NCI-H2196 (cell line): Measurements from ENCODE around the gene AMBP.
"Not testable (repeated sequence)": the region's sequence is repeated elsewhere in the genome, so short reads cannot be mapped to it uniquely, and the experiment has no call there.

Experiments used
- DNase-seq: peaks from one replicate; lab custom pipeline; 2025; ENCODE audit not compliant: unreplicated experiment; lab: John Stamatoyannopoulos, UW

AMBP gene

DNA sequence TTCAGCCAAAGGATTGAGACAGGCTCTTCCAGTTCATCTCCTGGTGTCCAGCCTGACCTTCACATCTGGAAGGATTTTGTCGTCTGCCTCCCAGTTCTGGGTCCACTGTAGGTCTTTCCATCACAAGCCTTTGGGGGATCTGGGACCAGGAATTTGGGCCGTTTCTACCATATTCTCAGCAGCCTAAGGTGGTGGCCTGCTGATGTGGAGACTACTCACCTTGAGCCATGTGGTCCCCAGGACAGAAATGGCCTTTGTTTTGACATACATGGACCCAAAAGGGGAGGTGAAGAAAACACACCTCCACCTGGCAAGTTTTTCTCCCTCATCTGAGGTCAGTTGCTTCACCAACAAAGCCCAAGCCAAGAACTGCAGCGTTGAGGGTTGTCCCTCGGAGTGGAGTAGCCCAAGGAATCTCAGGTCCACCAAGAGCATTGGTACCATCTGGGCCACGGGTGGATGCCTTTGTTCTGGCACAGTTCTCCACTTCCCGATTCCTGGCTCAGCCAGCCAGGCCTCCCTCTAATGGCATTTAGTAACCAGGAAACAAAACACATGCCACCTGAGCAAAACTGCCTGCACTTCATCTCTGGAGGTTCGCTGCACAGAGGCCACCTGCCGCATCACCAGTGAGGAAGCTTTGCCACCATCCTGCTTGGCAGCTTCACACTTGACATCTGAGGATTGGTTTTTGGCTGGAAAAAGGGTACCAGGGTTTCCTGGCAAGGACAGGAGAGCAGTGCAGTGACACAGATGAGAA is 24.7 kb downstream of the AMBP start:
- DNase-seq, result no peak

DNA sequence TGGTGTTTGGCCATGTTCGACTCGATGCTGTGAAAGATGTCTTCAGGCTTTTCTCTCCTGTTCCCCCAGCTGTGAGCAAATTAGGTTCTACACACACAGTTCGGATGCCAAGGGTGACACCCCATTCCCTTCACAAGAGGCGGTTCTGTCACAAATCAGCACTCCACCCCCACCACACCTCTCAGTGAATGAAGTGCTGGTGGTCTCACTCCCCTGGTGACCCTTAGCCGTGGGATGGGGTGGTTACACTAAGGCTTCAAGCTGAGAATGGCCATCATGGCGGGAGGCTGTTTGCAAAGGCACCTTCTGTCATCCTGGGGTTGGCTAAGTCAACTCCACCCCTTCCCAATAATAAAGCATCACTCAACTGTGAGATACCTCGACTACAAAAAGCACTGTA is 26.4 kb downstream of the AMBP start:
- DNase-seq, result no peak

DNA sequence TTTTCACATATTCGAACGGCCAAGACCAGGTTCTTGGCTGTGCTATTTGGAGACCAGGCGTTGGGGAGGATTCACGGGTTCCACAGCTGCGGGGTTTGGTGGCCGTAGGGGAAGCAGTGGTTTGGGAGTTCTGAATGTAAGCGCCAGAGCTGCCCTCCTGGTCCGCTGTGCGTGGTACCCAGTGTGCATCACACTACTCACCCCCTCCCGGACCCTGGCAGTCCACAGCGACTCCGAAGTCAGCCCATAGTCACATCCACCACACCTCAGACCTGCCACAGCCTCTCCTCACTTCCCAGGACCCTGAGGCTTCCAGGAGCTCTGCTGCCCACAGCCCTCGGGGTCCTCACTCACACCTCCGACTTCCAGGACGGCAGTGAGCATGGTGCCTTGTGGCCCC is 26.8 kb downstream of the AMBP start:
- DNase-seq, result no peak

DNA sequence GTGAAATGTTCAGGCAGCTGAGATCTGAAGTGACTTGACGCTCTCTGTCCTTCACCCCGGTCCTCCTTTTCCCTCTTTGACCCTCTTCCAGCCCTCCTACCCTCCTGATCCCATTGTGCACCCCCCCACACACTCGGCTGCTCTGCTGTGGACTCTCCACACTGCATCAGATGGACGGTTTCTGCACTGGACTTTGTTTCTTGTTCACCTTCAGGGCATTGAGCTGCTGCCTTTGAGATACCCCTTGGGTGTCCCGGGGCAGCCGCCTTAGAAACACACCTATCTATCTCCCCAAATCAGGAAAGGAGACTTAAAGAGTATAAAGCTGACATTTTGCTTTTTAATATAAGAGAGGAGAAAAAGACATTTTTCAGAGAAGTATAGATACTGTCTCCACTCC is 27.5 kb downstream of the AMBP start:
- no peak for DNase-seq

DNA sequence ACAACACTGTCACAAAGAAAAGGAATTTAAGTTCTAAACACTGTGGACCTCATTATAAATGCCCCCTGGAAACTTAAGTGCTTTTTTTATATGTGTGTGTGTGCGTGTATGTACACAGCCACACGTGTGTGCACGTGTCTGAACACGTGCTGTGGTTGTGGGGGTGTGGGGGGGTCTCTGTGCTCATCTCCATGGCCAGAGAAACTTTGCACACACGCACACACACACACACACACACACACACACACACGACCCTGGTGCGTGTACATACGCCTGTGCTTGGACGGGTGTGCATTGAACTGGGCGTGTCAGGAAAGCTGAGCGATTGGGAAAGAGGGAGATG is 27.9 kb downstream of the AMBP start:
- DNase-seq, result no peak

DNA sequence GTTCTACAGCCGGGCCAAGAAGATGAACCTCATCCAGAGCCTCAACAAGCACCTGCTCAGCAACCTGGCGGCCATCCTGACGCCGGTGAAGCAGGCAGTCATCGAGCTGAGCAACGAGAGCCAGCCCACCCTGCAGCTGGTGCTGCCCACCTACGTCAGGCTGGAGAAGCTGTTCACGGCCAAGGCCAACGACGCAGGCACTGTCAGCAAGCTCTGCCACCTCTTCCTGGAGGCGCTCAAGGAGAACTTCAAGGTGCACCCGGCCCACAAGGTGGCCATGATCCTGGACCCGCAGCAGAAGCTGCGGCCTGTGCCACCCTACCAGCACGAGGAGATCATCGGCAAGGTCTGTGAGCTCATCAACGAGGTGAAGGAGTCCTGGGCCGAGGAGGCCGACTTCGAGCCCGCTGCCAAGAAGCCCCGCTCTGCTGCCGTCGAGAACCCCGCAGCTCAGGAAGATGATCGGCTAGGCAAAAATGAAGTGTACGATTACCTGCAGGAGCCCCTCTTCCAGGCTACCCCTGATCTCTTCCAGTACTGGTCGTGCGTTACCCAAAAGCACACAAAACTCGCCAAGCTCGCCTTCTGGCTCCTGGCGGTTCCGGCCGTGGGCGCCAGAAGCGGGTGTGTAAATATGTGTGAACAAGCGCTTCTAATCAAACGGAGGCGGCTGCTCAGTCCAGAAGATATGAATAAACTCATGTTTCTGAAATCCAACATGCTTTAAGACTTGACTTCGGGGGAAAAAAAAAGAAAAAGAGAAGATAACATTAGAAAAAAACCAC is 28.5 kb downstream of the AMBP start:
- DNase-seq, result no peak

DNA sequence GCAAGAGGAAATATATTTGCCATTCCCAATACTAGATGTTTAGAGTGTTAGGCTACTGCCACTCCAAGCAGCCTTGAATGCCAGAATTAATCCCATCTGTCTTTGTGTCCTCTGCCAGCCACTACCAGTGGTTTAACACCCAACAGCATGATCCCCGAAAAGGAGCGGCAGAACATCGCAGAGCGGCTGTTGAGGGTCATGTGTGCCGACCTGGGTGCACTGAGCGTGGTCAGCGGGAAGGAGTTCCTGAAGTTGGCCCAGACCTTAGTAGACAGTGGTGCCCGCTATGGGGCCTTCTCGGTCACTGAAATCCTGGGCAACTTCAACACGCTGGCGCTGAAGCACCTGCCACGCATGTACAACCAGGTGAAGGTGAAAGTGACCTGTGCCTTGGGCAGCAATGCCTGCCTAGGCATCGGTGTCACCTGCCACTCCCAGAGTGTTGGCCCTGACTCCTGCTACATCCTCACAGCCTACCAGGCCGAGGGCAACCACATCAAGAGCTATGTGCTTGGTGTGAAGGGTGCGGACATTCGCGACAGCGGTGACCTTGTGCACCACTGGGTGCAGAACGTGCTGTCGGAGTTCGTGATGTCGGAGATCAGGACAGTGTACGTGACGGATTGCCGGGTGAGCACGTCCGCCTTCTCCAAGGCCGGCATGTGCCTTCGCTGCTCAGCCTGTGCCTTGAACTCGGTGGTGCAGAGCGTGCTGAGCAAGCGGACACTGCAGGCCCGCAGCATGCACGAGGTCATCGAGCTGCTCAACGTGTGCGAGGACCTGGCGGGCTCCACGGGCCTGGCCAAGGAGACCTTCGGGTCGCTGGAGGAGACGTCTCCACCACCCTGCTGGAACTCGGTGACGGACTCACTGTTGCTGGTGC is 29.3 kb downstream of the AMBP start:
- DNase-seq, result no peak

DNA sequence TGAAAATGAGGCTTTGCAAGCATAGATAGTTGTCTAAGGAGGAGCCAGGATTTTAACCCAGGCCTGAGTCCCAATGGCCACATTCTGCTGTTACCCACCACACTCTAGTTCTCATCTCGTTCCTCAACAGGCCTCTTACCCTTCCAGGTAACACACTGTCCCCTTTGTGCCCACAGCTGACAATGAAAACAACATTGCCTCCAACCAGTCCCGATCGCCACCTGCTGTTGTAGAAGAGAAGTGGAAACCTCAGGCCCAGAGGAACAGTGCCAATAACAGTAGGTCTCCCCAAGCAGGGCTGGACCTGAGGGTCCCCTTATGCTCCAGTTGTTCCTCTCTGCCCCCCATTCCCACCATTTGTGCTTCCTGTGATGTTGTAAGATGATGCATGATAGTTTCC is 30.4 kb downstream of the AMBP start:
- DNase-seq, result no peak

DNA sequence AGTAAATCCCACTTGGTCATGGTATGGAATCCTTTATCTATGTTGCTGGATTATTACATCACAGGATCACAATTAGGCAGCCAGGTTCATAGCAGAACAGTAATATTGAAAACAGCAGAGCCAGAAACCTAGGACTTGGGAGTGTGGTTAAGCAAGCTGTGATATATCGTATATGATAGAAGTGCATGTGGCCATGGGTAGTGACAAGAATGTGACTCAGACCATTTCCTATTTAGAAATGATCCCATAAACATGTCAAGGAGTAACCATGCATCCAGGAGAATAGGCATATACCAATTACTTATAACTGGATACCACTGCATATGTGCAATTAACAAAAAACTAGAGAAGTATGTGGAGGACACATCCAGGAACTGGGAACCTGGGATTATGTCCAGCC is 31.2 kb downstream of the AMBP start:
- DNase-seq, result no peak

DNA sequence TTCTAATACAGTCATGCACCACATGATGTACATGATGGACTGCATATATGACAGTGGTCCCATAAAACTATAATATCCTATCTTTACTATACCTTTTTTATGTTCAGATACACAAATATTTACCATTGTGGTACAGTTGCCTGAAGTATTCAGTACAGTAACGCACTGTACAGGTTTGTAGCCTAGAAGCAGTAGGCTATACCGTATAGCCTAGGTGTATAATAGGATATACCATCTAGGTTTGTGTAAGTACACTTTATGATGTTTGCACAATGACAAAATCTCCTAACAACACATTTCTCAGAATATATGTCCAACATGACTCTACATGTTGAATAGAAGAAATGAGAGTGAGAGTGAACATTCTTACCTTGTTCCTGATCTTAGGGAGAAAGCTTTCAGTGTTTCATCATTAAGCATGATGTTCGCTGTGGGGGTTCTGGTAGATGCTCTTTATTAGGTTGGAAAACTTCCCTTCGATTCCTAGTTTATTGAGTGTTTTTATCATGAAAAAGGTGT is 31.8 kb downstream of the AMBP start:
- no peak for DNase-seq

DNA sequence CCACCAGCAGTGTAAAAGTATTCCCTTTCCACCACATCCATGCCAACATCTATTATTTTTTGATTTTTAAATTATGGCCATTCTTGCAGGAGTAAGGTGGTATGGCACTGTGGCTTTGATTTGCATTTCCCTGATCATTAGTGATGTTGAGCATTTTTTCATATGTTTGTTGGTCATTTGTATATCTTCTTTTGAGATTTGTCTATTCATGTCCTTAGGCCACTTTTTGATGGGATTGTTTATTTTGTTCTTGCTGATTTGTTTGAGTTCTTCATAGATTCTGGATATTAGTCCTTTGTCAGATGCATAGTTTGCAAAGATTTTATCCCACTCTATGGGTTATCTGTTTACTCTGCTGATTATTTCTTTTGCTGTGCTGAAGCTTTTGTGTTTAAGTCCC is 34.4 kb downstream of the AMBP start:
- DNase-seq, result not testable (repeated sequence)

DNA sequence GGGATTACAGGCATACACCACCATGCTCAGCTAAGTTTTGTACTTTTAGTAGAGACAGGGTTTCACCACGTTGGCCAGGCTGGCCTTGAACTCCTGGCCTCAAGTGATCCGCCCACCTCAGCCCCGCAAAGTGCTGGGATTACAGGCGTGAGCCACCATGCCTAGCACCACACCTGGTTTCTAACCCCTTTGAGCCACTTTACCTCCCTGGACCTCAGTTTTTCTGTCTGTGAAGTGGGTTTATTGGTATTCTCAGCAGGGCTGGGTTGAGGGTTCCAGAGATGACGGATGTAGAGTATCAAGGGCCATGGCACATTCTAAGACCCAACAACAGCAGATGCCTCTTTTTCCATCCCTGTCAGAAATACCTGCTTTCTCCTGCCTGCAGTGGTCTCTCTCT is 38.6 kb downstream of the AMBP start:
- no peak for DNase-seq

DNA sequence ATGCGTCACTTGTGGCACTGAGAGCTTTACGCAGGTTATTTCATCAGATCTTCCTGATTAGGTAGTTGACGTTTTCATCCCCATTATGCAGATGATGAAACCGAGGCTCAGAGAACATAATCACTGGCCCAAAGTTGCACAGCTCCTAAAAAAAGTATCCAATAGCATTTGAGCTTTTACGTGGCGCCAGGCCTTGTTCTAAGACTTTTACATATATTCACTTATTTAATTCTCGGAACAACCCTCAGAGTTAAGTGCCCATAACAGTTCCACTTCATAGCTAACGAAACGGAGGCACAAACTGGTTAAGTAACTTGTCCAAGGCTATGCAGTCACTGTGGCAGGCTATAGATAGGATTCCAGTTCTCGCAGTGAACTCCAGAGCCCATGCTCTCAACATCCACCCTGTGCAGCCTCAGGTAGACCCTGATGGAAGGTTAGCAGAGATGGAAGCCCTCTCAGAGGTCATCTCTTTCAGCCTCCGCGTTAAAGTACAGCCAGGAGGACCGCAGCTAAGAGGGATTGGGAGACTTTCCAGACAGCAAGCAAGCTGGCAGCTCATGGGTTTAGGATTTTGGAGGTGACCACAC is 39.3 kb downstream of the AMBP start:
- no peak for DNase-seq

DNA sequence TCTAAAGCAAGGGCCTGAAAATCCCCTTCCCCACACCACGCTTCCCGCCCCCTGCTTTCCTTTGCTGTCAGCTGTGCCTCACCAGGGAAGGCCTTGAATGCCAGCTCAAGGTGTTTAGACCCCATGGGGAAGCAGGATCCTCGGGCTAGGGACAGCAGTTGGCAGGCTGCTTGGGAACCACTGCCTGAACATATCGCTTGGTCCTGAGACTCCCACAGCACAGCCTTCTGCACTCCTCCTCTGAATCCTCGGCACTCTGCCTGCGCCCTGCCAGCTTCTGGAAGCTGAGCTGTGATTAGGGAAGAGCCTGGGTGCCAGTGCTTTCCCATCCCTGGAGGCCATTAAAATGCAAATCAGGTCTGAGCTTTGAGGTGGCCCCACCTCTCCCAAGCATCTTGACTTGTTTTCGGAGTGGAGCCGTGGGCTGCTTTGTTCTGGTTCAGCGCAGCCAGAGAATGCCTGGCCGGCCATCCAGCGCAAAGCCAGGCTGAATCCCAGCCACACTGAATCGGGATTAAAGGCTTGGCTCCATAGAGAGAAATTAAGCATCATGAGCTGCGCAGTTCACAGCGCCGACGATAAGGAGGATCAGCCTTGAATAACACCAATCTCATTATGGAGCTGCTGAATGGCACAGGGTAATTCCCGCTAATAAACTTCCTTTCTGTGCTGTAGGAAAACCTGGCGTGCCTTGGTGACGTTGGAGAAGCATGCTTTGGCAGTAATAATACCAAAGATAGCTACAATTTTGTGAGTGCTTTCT is 40.0 kb downstream of the AMBP start:
- DNase-seq, result no peak

DNA sequence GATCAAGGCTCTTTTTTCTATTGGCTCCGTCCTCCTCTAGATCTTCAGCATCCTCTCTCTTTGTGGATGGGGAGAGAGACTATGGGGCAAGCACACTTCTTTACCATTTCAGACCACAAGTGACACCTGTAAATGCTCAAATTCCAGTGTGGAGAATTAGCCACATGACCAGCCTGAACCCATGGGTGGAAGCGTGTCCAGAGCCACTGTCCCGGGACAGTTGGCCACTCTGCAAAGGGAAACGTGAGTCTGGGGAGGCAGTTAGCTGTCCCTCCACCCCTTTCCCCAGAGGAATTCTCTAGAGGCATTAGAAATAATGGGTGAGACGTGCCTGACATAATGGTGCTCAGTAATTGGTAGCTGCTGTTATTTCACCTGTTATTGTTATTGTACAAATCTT is 40.9 kb downstream of the AMBP start:
- no peak for DNase-seq

DNA sequence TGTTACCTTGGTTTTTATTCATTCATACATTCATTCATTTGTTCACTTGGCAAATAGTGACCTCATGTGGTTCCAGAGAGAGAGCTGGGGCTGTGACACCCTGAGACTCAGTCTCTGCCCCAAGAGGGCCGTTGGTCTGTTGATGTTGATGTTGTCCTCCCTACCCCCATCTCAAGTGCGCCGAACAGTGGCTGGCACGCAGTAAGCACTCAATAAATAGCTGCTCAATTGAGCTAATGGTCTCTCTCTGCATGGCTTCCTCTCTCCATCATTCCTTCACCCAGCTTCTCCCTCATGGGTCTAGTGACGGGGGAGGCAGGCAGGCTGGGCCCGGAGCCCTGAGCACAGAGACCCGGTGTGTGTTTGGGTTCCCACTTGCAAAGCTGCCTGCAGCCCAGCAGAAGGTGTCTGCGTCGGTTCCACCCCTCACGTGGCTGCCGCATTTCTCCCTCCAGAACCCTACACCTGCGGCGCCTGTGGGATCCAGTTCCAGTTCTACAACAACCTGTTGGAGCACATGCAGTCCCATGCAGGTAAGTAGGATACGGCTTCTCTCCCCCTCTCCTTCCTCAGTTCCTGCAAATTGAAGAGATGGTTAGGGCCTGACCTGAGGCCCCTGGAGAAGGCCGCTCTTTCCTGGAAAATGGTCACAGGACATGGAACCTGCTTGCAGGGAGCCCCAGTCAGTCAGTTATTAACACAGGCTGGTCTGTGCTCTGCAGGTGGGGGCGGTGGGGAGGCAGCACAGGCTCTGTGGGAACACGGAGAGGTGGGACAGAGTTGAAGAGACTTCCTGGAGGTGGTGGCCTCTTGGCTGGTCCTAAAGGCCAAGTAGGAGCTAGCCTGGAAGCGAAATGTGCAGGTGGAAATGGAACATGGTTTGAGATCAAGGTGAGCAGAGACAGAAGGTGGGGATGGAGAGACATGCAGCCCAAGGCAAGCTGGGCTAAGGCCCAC is 42.0 kb downstream of the AMBP start:
- DNase-seq, result no peak

DNA sequence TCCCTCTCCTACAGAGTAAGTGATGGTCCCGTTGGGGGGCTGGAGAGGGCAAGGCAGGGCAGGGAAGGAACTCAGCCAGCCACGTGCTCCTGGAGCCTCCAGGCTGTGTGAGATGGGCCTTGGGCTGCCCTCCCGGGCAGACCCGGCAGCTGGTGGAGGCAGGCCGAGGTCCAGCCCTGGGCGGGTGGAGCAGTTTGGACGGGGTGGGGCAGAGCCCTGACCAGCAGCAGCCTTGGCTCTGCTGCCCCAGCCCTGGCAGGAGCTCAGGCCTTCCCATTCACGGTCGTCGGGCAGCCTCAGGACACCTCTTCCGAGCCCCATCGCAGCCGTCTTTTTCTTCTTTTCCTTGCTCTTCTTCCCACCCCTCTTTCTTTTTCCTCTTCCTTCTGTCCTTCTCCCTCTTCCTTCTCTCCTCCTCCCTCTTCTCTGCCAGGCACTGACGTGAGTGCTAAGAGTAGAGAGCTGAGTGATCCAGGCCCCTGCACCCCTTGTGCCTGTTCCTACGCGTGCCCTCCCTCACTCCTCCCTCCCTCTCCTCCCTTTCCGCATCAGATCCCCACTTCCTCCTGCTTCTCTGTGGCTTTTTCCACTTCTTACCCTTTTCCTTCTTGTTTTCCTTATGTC is 42.8 kb downstream of the AMBP start:
- no peak for DNase-seq

DNA sequence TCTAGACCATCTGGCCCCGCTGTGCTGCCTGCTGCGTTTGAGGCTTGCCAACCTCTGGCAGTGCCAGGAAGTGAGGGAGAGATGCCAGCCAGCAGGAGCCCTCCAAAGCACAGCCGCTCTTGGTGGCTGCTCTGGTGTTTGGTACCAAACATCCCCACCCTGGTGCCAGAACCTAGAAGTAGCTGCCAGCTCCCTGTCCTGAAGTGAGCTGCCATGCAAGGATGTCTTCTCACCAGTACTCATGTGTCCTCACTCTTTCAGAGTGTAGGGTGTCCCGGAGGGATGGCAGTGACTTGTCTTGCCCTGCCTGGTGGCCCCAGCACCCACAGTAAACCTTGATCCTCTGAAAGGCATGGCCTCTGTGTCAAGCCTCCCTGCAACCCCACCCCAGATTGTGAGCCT is 43.4 kb downstream of the AMBP start:
- DNase-seq, result no peak

DNA sequence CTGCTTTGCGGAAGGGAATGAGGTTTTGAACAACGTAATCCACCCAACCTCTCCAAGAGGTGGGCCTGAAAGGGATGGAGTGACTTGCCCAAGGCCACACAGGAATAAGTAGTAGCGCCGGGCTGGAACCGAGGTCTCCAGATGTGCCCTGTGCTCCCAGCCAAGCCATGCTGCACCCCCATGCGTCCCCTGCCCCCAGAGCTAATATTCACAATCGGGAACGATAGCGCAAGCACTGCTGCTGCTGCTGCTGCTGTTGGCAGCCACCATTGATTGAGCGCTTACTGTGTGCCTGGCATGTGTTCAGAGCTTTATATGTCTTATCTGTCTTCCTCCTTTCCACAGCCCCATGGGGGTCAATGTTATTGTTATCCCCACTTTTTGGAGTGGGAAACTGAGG is 43.9 kb downstream of the AMBP start:
- no peak for DNase-seq
